SK-N-SH treated with all-trans-retinoic acid at 6 μM for 48 hours (cell line): ENCODE measurements around the gene CPNE5.

Source experiments
- ATAC-seq: fragments of 200-7000 bp; cut with Tn5 transposase; 3 replicates; pipeline ENCODE4 v1.9.1; 2020; ENCODE audit warnings: mild to moderate bottlenecking, moderate library complexity
- ARNTL ChIP-seq: fragments of 450-650 bp; formaldehyde crosslinking; IDR thresholded peaks from 2 replicates; pipeline ENCODE4 v1.5.0; 2020; ENCODE audit warnings: low read depth, mild to moderate bottlenecking, moderate library complexity, borderline replicate concordance
- CSDC2 ChIP-seq: fragments of 250-450 bp; sonication (Bioruptor Pico); IDR thresholded peaks from 2 replicates; pipeline ENCODE4 v1.5.0; 2020; ENCODE audit warnings: mild to moderate bottlenecking, moderate library complexity
- CSRNP3 ChIP-seq: fragments of 250-450 bp; sonication (Bioruptor Pico); IDR thresholded peaks from 2 replicates; pipeline ENCODE4 v1.5.1; 2021; ENCODE audit warnings: mild to moderate bottlenecking, moderate library complexity
- ESRRG ChIP-seq: fragments of 250-450 bp; sonication (Bioruptor Pico); IDR thresholded peaks from 2 replicates; pipeline ENCODE4 v1.6.1; 2021; ENCODE audit warnings: mild to moderate bottlenecking
- GLIS3 ChIP-seq: fragments of 250-450 bp; sonication (Bioruptor Pico); IDR thresholded peaks from 2 replicates; pipeline ENCODE4 v1.5.0; 2020; ENCODE audit warnings: mild to moderate bottlenecking, moderate library complexity
- ISL1 ChIP-seq: fragments of 250-450 bp; sonication (Bioruptor Pico); IDR thresholded peaks from 2 replicates; pipeline ENCODE4 v2.1.2; 2022; ENCODE audit warnings: mild to moderate bottlenecking, moderate library complexity
- OSR1 ChIP-seq: fragments of 250-450 bp; sonication (Bioruptor Pico); IDR thresholded peaks from 2 replicates; pipeline ENCODE4 v1.8.0; 2022; ENCODE audit warnings: moderate library complexity, mild to moderate bottlenecking, inconsistent platforms
- PATZ1 ChIP-seq: fragments of 250-450 bp; sonication (Bioruptor Pico); IDR thresholded peaks from 2 replicates; pipeline ENCODE4 v1.8.0; 2020; ENCODE audit warnings: mild to moderate bottlenecking, moderate library complexity, borderline replicate concordance
- POU6F1 ChIP-seq: fragments of 250-450 bp; sonication (Bioruptor Pico); IDR thresholded peaks from 2 replicates; pipeline ENCODE4 v1.8.0; 2021; ENCODE audit warnings: low read depth, mild to moderate bottlenecking, moderate library complexity, borderline replicate concordance
- PPARA ChIP-seq: fragments of 250-450 bp; sonication (Bioruptor Pico); IDR thresholded peaks from 2 replicates; pipeline ENCODE4 v1.5.0; 2020; ENCODE audit warnings: mild to moderate bottlenecking, borderline replicate concordance
- RARB ChIP-seq: fragments of 250-450 bp; sonication (Bioruptor Pico); IDR thresholded peaks from 2 replicates; pipeline ENCODE4 v1.8.0; 2021; ENCODE audit warnings: mild to moderate bottlenecking, moderate library complexity
- SNAI2 ChIP-seq: fragments of 250-450 bp; sonication (Bioruptor Pico); IDR thresholded peaks from 2 replicates; pipeline ENCODE4 v1.5.0; 2020; ENCODE audit warnings: mild to moderate bottlenecking, moderate library complexity
- TCF4 ChIP-seq: fragments of 250-450 bp; sonication (Bioruptor Pico); IDR thresholded peaks from 2 replicates; pipeline ENCODE4 v1.8.0; 2021; ENCODE audit warnings: mild to moderate bottlenecking, moderate library complexity, borderline replicate concordance
- TOX ChIP-seq: fragments of 250-450 bp; sonication (Bioruptor Pico); IDR thresholded peaks from 2 replicates; pipeline ENCODE4 v1.8.0; 2021; ENCODE audit warnings: mild to moderate bottlenecking, moderate library complexity, borderline replicate concordance
- TSHZ2 ChIP-seq: fragments of 250-450 bp; sonication (Bioruptor Pico); IDR thresholded peaks from 2 replicates; pipeline ENCODE4 v1.5.0; 2020; ENCODE audit warnings: mild to moderate bottlenecking, moderate library complexity
- ZC3H10 ChIP-seq: fragments of 250-450 bp; sonication (Bioruptor Pico); IDR thresholded peaks from 2 replicates; pipeline ENCODE4 v1.5.1; 2021; ENCODE audit warnings: mild to moderate bottlenecking, moderate library complexity
- ZFP3 ChIP-seq: fragments of 250-450 bp; sonication (Bioruptor Pico); IDR thresholded peaks from 2 replicates; pipeline ENCODE4 v1.5.0; 2020; ENCODE audit warnings: mild to moderate bottlenecking, moderate library complexity
- ZFP30 ChIP-seq: fragments of 450-650 bp; formaldehyde crosslinking; IDR thresholded peaks from 2 replicates; pipeline ENCODE4 v1.5.0; 2022; ENCODE audit warnings: mild to moderate bottlenecking, moderate library complexity
- ZNF70 ChIP-seq: fragments of 450-650 bp; formaldehyde crosslinking; IDR thresholded peaks from 2 replicates; pipeline ENCODE4 v1.5.0; 2020; ENCODE audit warnings: mild to moderate bottlenecking, moderate library complexity
- ZNF8 ChIP-seq: fragments of 450-650 bp; formaldehyde crosslinking; IDR thresholded peaks from 2 replicates; pipeline ENCODE4 v1.5.0; 2020; ENCODE audit warnings: mild to moderate bottlenecking, moderate library complexity

The CPNE5 gene

GRCh38 chr6:36766399-36766945 lies 72.8 kb downstream of the CPNE5 start:
- no peak for ATAC-seq
- TF ChIP-seq ZFP3 (CRISPR knock-in tag) = no peak
- TF ChIP-seq ARNTL = no peak
- no peak for TF ChIP-seq TOX (CRISPR knock-in tag)
- TF ChIP-seq TCF4 (CRISPR knock-in tag) = no peak
- no peak for TF ChIP-seq ISL1 (CRISPR knock-in tag)
- TF ChIP-seq RARB (CRISPR knock-in tag) = no peak
- TF ChIP-seq ZNF70 (CRISPR knock-in tag) = no peak
- TF ChIP-seq POU6F1 (CRISPR knock-in tag) = no peak
- no peak for TF ChIP-seq CSDC2 (CRISPR knock-in tag)
- no peak for TF ChIP-seq OSR1 (CRISPR knock-in tag)
- TF ChIP-seq SNAI2 (CRISPR knock-in tag) = no peak
- TF ChIP-seq PPARA = no peak
- TF ChIP-seq TSHZ2 = no peak
- TF ChIP-seq ZNF8 (CRISPR knock-in tag) = no peak
- no peak for TF ChIP-seq CSRNP3 (CRISPR knock-in tag)
- TF ChIP-seq ZC3H10 (CRISPR knock-in tag) = no peak
- TF ChIP-seq PATZ1 (CRISPR knock-in tag) = no peak

GRCh38 chr6:36765594-36766398 lies 73.4 kb downstream of the CPNE5 start:
- peak; percentile 81; the same call in 1 of the 2 replicates for TF ChIP-seq ZFP3 (CRISPR knock-in tag)
- no peak for TF ChIP-seq PPARA
- ATAC-seq = peak; percentile 96

GRCh38 chr6:36765190-36765589 lies 74.1 kb downstream of the CPNE5 start:
- no peak; the same call in 2 of the 3 replicates for ATAC-seq
- TF ChIP-seq ZFP30 (no peak), PPARA (no peak), ISL1 (CRISPR knock-in tag) (no peak), POU6F1 (CRISPR knock-in tag) (no peak), ZNF8 (CRISPR knock-in tag) (no peak), ZC3H10 (CRISPR knock-in tag) (no peak), ARNTL (no peak), ESRRG (no peak), RARB (CRISPR knock-in tag) (no peak), GLIS3 (no peak)
